Stimulated activated CD4-positive, alpha-beta T cell treated with anti-CD3 and anti-CD28 coated beads, Interleukin-2, amount 100 ng/mL, for 48 hours (primary cell): ENCODE measurements around the gene GDF15.
"Not testable (repeated sequence)": the region's sequence is repeated elsewhere in the genome, so short reads cannot be mapped to it uniquely, and the experiment has no call there.

Source experiments
- DNase-seq, 2 donors: peaks; one replicate each; pipeline ENCODE4 v3.0.0-alpha.2; 2020

The GDF15 gene

GRCh38 chr19:18393836-18394235, 7.9 kb downstream of the GDF15 start:
- no peak for DNase-seq

- DNase-seq, result no peak
Measured at GRCh38 chr19:18396471-18397241, 10.7 kb downstream of the GDF15 start.

GRCh38 chr19:18397242-18398202, 11.6 kb downstream of the GDF15 start, which contains the start of gene LRRC25:
LRRC25 (minus strand) TSS chr19:18397622; CDS start chr19:18396963, 659 bp downstream.
- no peak for DNase-seq

- DNase-seq, result no peak
Measured at GRCh38 chr19:18399008-18399407, 13.1 kb downstream of the GDF15 start.

- no peak for DNase-seq
Measured at GRCh38 chr19:18401580-18402112, 15.7 kb downstream of the GDF15 start.

- not testable (repeated sequence) for DNase-seq
Measured at GRCh38 chr19:18402455-18403248, 16.7 kb downstream of the GDF15 start.

GRCh38 chr19:18405754-18406153, 19.8 kb downstream of the GDF15 start:
- DNase-seq, result not testable (repeated sequence)

- DNase-seq, result no peak
Measured at GRCh38 chr19:18406749-18407148, 20.8 kb downstream of the GDF15 start.

- DNase-seq, result no peak
Measured at GRCh38 chr19:18408053-18408476, 22.1 kb downstream of the GDF15 start.

- DNase-seq, result no peak
Measured at GRCh38 chr19:18412610-18413239, 26.8 kb downstream of the GDF15 start.

- no peak for DNase-seq
Measured at GRCh38 chr19:18414504-18415177, 28.7 kb downstream of the GDF15 start.

- no peak for DNase-seq
Measured at GRCh38 chr19:18415178-18415867, 29.4 kb downstream of the GDF15 start.

GRCh38 chr19:18416778-18417249, 30.9 kb downstream of the GDF15 start:
- peak in 1 of 2 donors; percentile 56 for DNase-seq

- no peak for DNase-seq
Measured at GRCh38 chr19:18417250-18418028, 31.5 kb downstream of the GDF15 start.

GRCh38 chr19:18418029-18418482, 32.1 kb downstream of the GDF15 start:
- DNase-seq, result no peak

GRCh38 chr19:18418483-18419194, 32.7 kb downstream of the GDF15 start:
- DNase-seq, result no peak

- DNase-seq, result peak; percentile 59 to 70
Measured at GRCh38 chr19:18419195-18419698, 33.3 kb downstream of the GDF15 start, which contains the start of gene SSBP4. SSBP4 (plus strand) TSS chr19:18419398; CDS start chr19:18419649, 251 bp downstream.

- DNase-seq, result no peak
Measured at GRCh38 chr19:18419699-18420460, 33.9 kb downstream of the GDF15 start.
